ENCODE data around the gene PIEZO1.
A peak's percentile ranks its signal among the peaks of the same experiment; 100 is the strongest.

GRCh38 chr16:88685156-88686061 is 99.6 kb downstream of the PIEZO1 start:
- no peak for TF ChIP-seq POLR2A (IDR thresholded peaks at IDR 0.05)
- TF ChIP-seq CTCF (IDR thresholded peaks at IDR 0.05): peak; percentile 25 to 45 (median 31)

Data from right lobe of liver (tissue), 4 donors.